Heart right ventricle (tissue), 16 donors: ENCODE data around the gene RGS6. TPM values are rescaled to one million over a fixed set of nuclear protein-coding genes. Genes with fewer than 3 reads are reported as not detected.

ENCODE experiments used
- ATAC-seq, 8 donors: fragments of 200-7000 bp; cut with Tn5 transposase; one replicate each; pipeline ENCODE4 v1.9.1; 2020; ENCODE audit warnings: mild to moderate bottlenecking in 8 of 8, moderate library complexity in 8 of 8, moderate number of reproducible peaks in 1 of 8
- DNase-seq, 2 donors: peaks; one replicate each; pipeline ENCODE4 v3.0.0-alpha.2; 2020
- H3K27ac ChIP-seq, 10 donors: fragments of 200-600 bp; sonication (generic) in 2 of 10; one replicate each; pipeline versions ENCODE4 v1.5.0 to v1.8.0; 2020 to 2022; ENCODE audit warnings: mild to moderate bottlenecking in 3 of 10
- H3K27me3 ChIP-seq, 7 donors: fragments of 200-600 bp; one replicate each; pipeline ENCODE4 v1.8.0; 2021 to 2022; ENCODE audit warnings: mild to moderate bottlenecking in 2 of 7
- H3K36me3 ChIP-seq, 9 donors: fragments of 200-600 bp; sonication (generic) in 1 of 9; one replicate each; pipeline versions ENCODE4 v1.5.0 to v1.8.0; 2020 to 2022; ENCODE audit warnings: mild to moderate bottlenecking in 2 of 9
- H3K4me1 ChIP-seq, 9 donors: fragments of 200-600 bp; sonication (generic) in 1 of 9; one replicate each; pipeline versions ENCODE4 v1.5.0 to v1.8.0; 2020 to 2022; ENCODE audit warnings: mild to moderate bottlenecking in 4 of 9
- H3K4me3 ChIP-seq, 10 donors: fragments of 200-600 bp; sonication (generic) in 2 of 10; one replicate each; pipeline versions ENCODE4 v1.5.0 to v1.8.0; 2020 to 2022; ENCODE audit warnings: mild to moderate bottlenecking in 7 of 10, moderate library complexity in 2 of 10
- H3K9me3 ChIP-seq, 11 donors: fragments of 200-600 bp in 10 of 11; sonication (generic) in 2 of 11; one replicate each; pipeline versions ENCODE4 v1.5.0 to v1.8.0; 2013 to 2022; ENCODE audit warnings: mild to moderate bottlenecking in 2 of 11, control low read depth in 1 of 11, moderate library complexity in 1 of 11
- CTCF ChIP-seq, 9 donors: fragments of 200-600 bp; sonication (generic) in 2 of 9; IDR thresholded peaks; one replicate each; pipeline versions ENCODE4 v1.5.0 to v1.8.0; 2021 to 2022; ENCODE audit warnings: antibody characterized with exemption in 9 of 9, mild to moderate bottlenecking in 5 of 9, moderate library complexity in 1 of 9
- WGBS, 2 donors: extraction: QIAGEN DNeasy Blood & Tissue Kit; methylation state at CpG; one replicate each; pipeline ENCODE4 v1.1.7; 2013; ENCODE audit warnings: inconsistent platforms in 1 of 2; 5-methylcytosine and 5-hydroxymethylcytosine counted together
- intact Hi-C, 10 donors: fragments of 100-400 bp; cut with DNase I; formaldehyde crosslinking; loops; one replicate each; pipeline versions ENCODE4 v1.11.1 to v1.14.2; 2022
- microRNA-seq, 2 donors: library from miRNA; unstranded; fragments of <30 nt; microRNA quantifications; one replicate each; pipeline ENCODE4 v1.2.0, GENCODE V29; 2021
- polyA plus RNA-seq, 2 donors: library from polyadenylated mRNA; stranded (reverse); fragments of 200-250 nt; gene quantifications; one replicate each; pipeline ENCODE4 v1.2.3, GENCODE V29; 2013
- total RNA-seq, 10 donors: library from RNA; stranded (reverse); fragmentation: NEBNext Ultra II Directional in 3 of 10; extraction: Animal tissue kit (Norgen Biotek cat#: 25700) in 3 of 10; gene quantifications; one replicate each; pipeline versions ENCODE4 v1.2.1 to v1.2.4, GENCODE V29; 2021 to 2023
- donor health status: Arrhythmogenic right ventricular cardiomyopathy.
- donor health status: ischemic (EF 13 %, LVEDD 7.1; RV severe dilation, severe dysfunction).
- donor health status: healthy with polysubstance abuse.
- donor health status: DM: no; HTN: yes; CAD: no.
- donor health status: DM: no; HTN: no; CAD: no.
- donor health status: ischemic (EF 25% LVEDD 6.9; RV normal size, moderate dysfunction).
- donor health status: ischemic (EF 25% LVEDD 5.7; RV mildly dilated, moderate dysfunction).
- donor health status: healthy.
- donor health status: DM: yes; HTN: yes; CAD: no.
- donor health status: Ischemic cardiomyopathy.
- donor health status: ischemic (EF 35%, LVEDD 5.7; RV mildly dilated, moderate dysfunction).
- donor health status: nonischemic (EF 11% LVEDD 7.7; RV severe dilation, severe dysfunction).
- donor health status: DM: yes; HTN: yes; CAD: no.
- donor health status: PGD.
- donor health status: ischemic (EF 29% LVEDD 5.4; RV normal size, mild dysfunction).
- donor health status: nonischemic (EF 23%, LVEDD 6.1; RV moderate dilation, normal function).

The RGS6 gene
- total and polyA plus RNA-seq, 12 donors = 1.2 to 31.9 (median 19.0) TPM

- no peaks in the 10 kb centered on the region for H3K27me3 ChIP-seq
- no peak for TF ChIP-seq CTCF (IDR thresholded peaks at IDR 0.05)
Measured at GRCh38 chr14:72615451-72616121, 683.4 kb downstream of the RGS6 start.

More at GRCh38 chr14:72615451-72616121, 683.4 kb downstream of the RGS6 start:
- Histone ChIP-seq H3K4me1 (peaks cover 37 to 91% (median 76%) of the 10 kb centered on the region in 9 donors), H3K27ac (peak overlapping the region; percentile 1 to 91 (median 84)), H3K4me3 (no peak overlapping the region), H3K36me3 (no peaks in the 10 kb centered on the region), H3K9me3 (no peaks in the 10 kb centered on the region)
- ATAC-seq (peak in 3 of 8 donors; percentile 18 to 49 (median 31)), DNase-seq (no peak)
- intact Hi-C loops = loop anchor here in 4 of 10 donors (5.0 to 10.0 kb wide), 3 partner anchors 287 to 292 kb away; no protein-coding TSS in a partner anchor
- 61 to 63% methylated on average over 9 of the region's 9 CpGs for WGBS, 2 donors

Small RNA genes lying within 50 kb of the gene (microRNA-seq; reads per million reads assigned to microRNA genes)
- gene MIR7843 = 0 reads per million in 2 donors
